HepG2 (cell line): ENCODE data around the gene PC. TPM values are rescaled to one million over a fixed set of nuclear protein-coding genes. Genes with fewer than 3 reads are reported as not detected.

ENCODE experiments used
- AHDC1 ChIP-seq: sonication (generic); formaldehyde crosslinking; IDR thresholded peaks from 2 replicates; pipeline ENCODE4 v1.5.1; 2020; ENCODE audit warnings: mild to moderate bottlenecking, missing genetic modification reagents, borderline replicate concordance
- BRF2 ChIP-seq: sonication (generic); formaldehyde crosslinking; IDR thresholded peaks from 2 replicates; pipeline ENCODE4 v1.8.1; 2022; ENCODE audit warnings: mild to moderate bottlenecking, missing genetic modification reagents
- FUBP1 ChIP-seq: sonication (generic); formaldehyde crosslinking; IDR thresholded peaks from 2 replicates; pipeline ENCODE4 v1.5.1; 2020; ENCODE audit warnings: missing genetic modification reagents, mild to moderate bottlenecking, borderline replicate concordance
- HDAC2 ChIP-seq: sonication (generic); formaldehyde crosslinking; IDR thresholded peaks from 2 replicates; pipeline ENCODE4 v1.4.0; 2020; ENCODE audit warnings: missing genetic modification reagents
- MTF2 ChIP-seq: sonication (generic); formaldehyde crosslinking; IDR thresholded peaks from 2 replicates; pipeline ENCODE4 v1.5.0; 2020; ENCODE audit warnings: missing genetic modification reagents, borderline replicate concordance
- PCBP1 ChIP-seq: fragments of 200-400 bp; formaldehyde crosslinking; IDR thresholded peaks from 2 replicates; pipeline ENCODE4 v1.6.1; 2017; ENCODE audit warnings: mild to moderate bottlenecking, low read depth, low read length, borderline replicate concordance
- PHF20 ChIP-seq: sonication (generic); formaldehyde crosslinking; IDR thresholded peaks from 2 replicates; pipeline ENCODE4 v1.5.0; 2020; ENCODE audit warnings: mild to moderate bottlenecking, missing genetic modification reagents
- PHF8 ChIP-seq: sonication (generic); formaldehyde crosslinking; IDR thresholded peaks from 2 replicates; pipeline ENCODE4 v1.5.0; 2020; ENCODE audit warnings: missing genetic modification reagents
- RORA ChIP-seq: sonication (generic); formaldehyde crosslinking; IDR thresholded peaks from 2 replicates; pipeline ENCODE4 v1.5.0; 2020; ENCODE audit warnings: mild to moderate bottlenecking, missing genetic modification reagents, moderate library complexity
- ZBTB14 ChIP-seq: sonication (generic); formaldehyde crosslinking; IDR thresholded peaks from 2 replicates; pipeline ENCODE4 v1.4.0; 2020; ENCODE audit warnings: missing genetic modification reagents
- ZC3H13 ChIP-seq: sonication (generic); formaldehyde crosslinking; IDR thresholded peaks from 2 replicates; pipeline ENCODE4 v1.8.1; 2023; ENCODE audit warnings: mild to moderate bottlenecking, missing genetic modification reagents, moderate library complexity
- ZFP62 ChIP-seq: sonication (generic); formaldehyde crosslinking; IDR thresholded peaks from 2 replicates; pipeline ENCODE4 v1.4.0; 2020; ENCODE audit warnings: missing genetic modification reagents
- ZNF530 ChIP-seq: sonication (generic); formaldehyde crosslinking; IDR thresholded peaks from 2 replicates; pipeline ENCODE4 v1.5.0; 2020; ENCODE audit warnings: low read depth, mild to moderate bottlenecking, missing genetic modification reagents
- ZNF547 ChIP-seq: sonication (generic); formaldehyde crosslinking; IDR thresholded peaks from 2 replicates; pipeline ENCODE4 v1.5.1; 2020; ENCODE audit warnings: mild to moderate bottlenecking, missing genetic modification reagents
- ZNF776 ChIP-seq: sonication (generic); formaldehyde crosslinking; IDR thresholded peaks from 2 replicates; pipeline ENCODE4 v1.4.0; 2020; ENCODE audit warnings: mild to moderate bottlenecking, missing genetic modification reagents
- ZNF784 ChIP-seq: sonication (generic); formaldehyde crosslinking; IDR thresholded peaks from 2 replicates; pipeline ENCODE4 v1.5.1; 2020; ENCODE audit warnings: missing genetic modification reagents, mild to moderate bottlenecking, borderline replicate concordance
- ZNF788 ChIP-seq: sonication (generic); formaldehyde crosslinking; IDR thresholded peaks from 2 replicates; pipeline ENCODE4 v1.5.0; 2020; ENCODE audit warnings: mild to moderate bottlenecking, missing genetic modification reagents, borderline replicate concordance
- ZNF839 ChIP-seq: sonication (generic); formaldehyde crosslinking; IDR thresholded peaks from 2 replicates; pipeline ENCODE4 v1.4.0; 2020; ENCODE audit warnings: missing genetic modification reagents, mild to moderate bottlenecking, borderline replicate concordance
- polyA plus RNA-seq, 8 experiments: library from polyadenylated mRNA; depleted of rRNA in 3 of 8; stranded (reverse) in 7 of 8; unstranded in 1 of 8; fragments of >200 nt; fragmentation: Illumina TruSeq in 4 of 8; extraction: Trizol in 4 of 8; gene quantifications; 2 replicates each; pipeline versions ENCODE4 v1.2.1 to v1.2.3, GENCODE V29; 2011 to 2016; ENCODE audit warnings: low read depth in 4 of 8, missing spikeins in 1 of 8, mixed read lengths in 1 of 8; ENCODE audit not compliant: insufficient read depth in 1 of 8
- total RNA-seq, 5 experiments: library from RNA; depleted of rRNA; stranded (reverse); fragments of >200 nt; fragmentation: Illumina TruSeq; extraction: Trizol; gene quantifications; 2 replicates each; pipeline ENCODE4 v1.2.3, GENCODE V29; 2016; ENCODE audit warnings: low read depth in 1 of 5

The PC gene
- total and polyA plus RNA-seq, 2 of the 13 experiments (the other 11 are each of a cell fraction or from before 2014, with no cell fraction given): 29.0 to 39.0 TPM

- peak; percentile 59; the same call in 1 of the 2 replicates for TF ChIP-seq HDAC2 (CRISPR knock-in tag)
- TF ChIP-seq PHF20 (CRISPR knock-in tag): no peak
- TF ChIP-seq ZNF839 (CRISPR knock-in tag): no peak
- TF ChIP-seq ZNF784 (CRISPR knock-in tag): no peak
- no peak for TF ChIP-seq ZNF776 (CRISPR knock-in tag)
- no peak for TF ChIP-seq ZNF547 (CRISPR knock-in tag)
- TF ChIP-seq ZNF788 (CRISPR knock-in tag): no peak
- no peak for TF ChIP-seq ZNF530 (CRISPR knock-in tag)
- TF ChIP-seq BRF2: no peak
- TF ChIP-seq MTF2 (CRISPR knock-in tag): no peak
- no peak for TF ChIP-seq PHF8 (CRISPR knock-in tag)
- no peak for TF ChIP-seq ZC3H13 (CRISPR knock-in tag)
- no peak for TF ChIP-seq FUBP1 (CRISPR knock-in tag)
- TF ChIP-seq ZFP62 (CRISPR knock-in tag): no peak
- no peak for TF ChIP-seq AHDC1 (CRISPR knock-in tag)
- no peak for TF ChIP-seq RORA
- TF ChIP-seq ZBTB14 (CRISPR knock-in tag): no peak
- TF ChIP-seq PCBP1: no peak
Observed at GRCh38 chr11:66891851-66892660, 66.1 kb downstream of the PC start (continued).
